Ecto neural progenitor cell (in vitro differentiated cells): Measurements from ENCODE around the gene TAF11L3.
"Not testable (repeated sequence)": the region's sequence is repeated elsewhere in the genome, so short reads cannot be mapped to it uniquely, and the experiment has no call there.

Experiments
- DNase-seq: peaks from one replicate; pipeline ENCODE4 v3.0.0-alpha.2; 2018; ENCODE audit warnings: low spot score

Gene TAF11L3

GRCh38 chr5:17518067-17518466, at the start of gene TAF11L3:
Gene TAF11L3 (plus strand): TSS chr5:17518367.
- not testable (repeated sequence) for DNase-seq

GRCh38 chr5:17470064-17470463, 48.1 kb upstream of the TAF11L3 start:
- no peak for DNase-seq

- not testable (repeated sequence) for DNase-seq
These were observed 43.1 kb upstream of the TAF11L3 start for GRCh38 chr5:17475064-17475463.

- DNase-seq: no peak
These were observed 41.1 kb upstream of the TAF11L3 start for GRCh38 chr5:17477043-17477442.

- DNase-seq: no peak
These were observed 40.4 kb upstream of the TAF11L3 start for GRCh38 chr5:17477573-17478265.

GRCh38 chr5:17481378-17481777, 36.8 kb upstream of the TAF11L3 start:
- no peak for DNase-seq

- DNase-seq: no peak
These were observed 35.4 kb upstream of the TAF11L3 start for GRCh38 chr5:17482790-17483189.

GRCh38 chr5:17486464-17487173, 31.5 kb upstream of the TAF11L3 start:
- DNase-seq: not testable (repeated sequence)

GRCh38 chr5:17487174-17487512, 31.0 kb upstream of the TAF11L3 start:
- DNase-seq: no peak

GRCh38 chr5:17491257-17491656, 26.9 kb upstream of the TAF11L3 start:
- DNase-seq: not testable (repeated sequence)

- no peak for DNase-seq
These were observed 25.4 kb upstream of the TAF11L3 start for GRCh38 chr5:17492770-17493169.

GRCh38 chr5:17497446-17497845, 20.7 kb upstream of the TAF11L3 start:
- no peak for DNase-seq

- DNase-seq: not testable (repeated sequence)
These were observed 20.2 kb upstream of the TAF11L3 start, which contains the start of gene TAF11L2 for GRCh38 chr5:17497931-17498330. Gene TAF11L2 (plus strand): TSS chr5:17498231.

- DNase-seq: no peak
These were observed 6.3 kb upstream of the TAF11L3 start for GRCh38 chr5:17511775-17512325.

GRCh38 chr5:17517526-17517925, 641 bp upstream of the TAF11L3 start:
- not testable (repeated sequence) for DNase-seq

- DNase-seq: not testable (repeated sequence)
These were observed 1.3 kb downstream of the TAF11L3 start for GRCh38 chr5:17519508-17519907.

GRCh38 chr5:17521501-17521900, 3.3 kb downstream of the TAF11L3 start, which contains the start of gene TAF11L4:
Gene TAF11L4 (plus strand): TSS chr5:17521801.
- DNase-seq: not testable (repeated sequence)

GRCh38 chr5:17524935-17525334, 6.8 kb downstream of the TAF11L3 start, which contains the start of gene TAF11L5:
Gene TAF11L5 (plus strand): TSS chr5:17525235.
- DNase-seq: not testable (repeated sequence)

GRCh38 chr5:17526504-17526903, 8.3 kb downstream of the TAF11L3 start:
- not testable (repeated sequence) for DNase-seq

- not testable (repeated sequence) for DNase-seq
These were observed 10.2 kb downstream of the TAF11L3 start, which contains the start of gene TAF11L6 for GRCh38 chr5:17528369-17528768. Gene TAF11L6 (plus strand): TSS chr5:17528669.
